HepG2 (cell line): ENCODE results near the gene TXNRD2. TPM values are rescaled to one million over a fixed set of nuclear protein-coding genes. Genes with fewer than 3 reads are reported as not detected.

Source experiments
- ASH2L ChIP-seq: fragments of 300-600, 200-600 bp; sonication (generic); IDR thresholded peaks from 2 replicates; pipeline ENCODE4 v1.7.0; 2017; ENCODE audit warnings: low read depth, mild to moderate bottlenecking, moderate library complexity, mixed read lengths, low read length; ENCODE audit not compliant: insufficient read length
- CCDC6 ChIP-seq: sonication (generic); formaldehyde crosslinking; IDR thresholded peaks from 2 replicates; pipeline ENCODE4 v1.8.1; 2022; ENCODE audit warnings: mild to moderate bottlenecking, missing genetic modification reagents, moderate library complexity
- ELF1 ChIP-seq: sonication (generic); formaldehyde crosslinking; IDR thresholded peaks from 2 replicates; pipeline ENCODE4 v1.4.0; 2020; ENCODE audit warnings: missing genetic modification reagents
- HNRNPL ChIP-seq: fragments of 200-400 bp; formaldehyde crosslinking; IDR thresholded peaks from 2 replicates; pipeline ENCODE4 v1.6.1; 2017; ENCODE audit warnings: mild to moderate bottlenecking, low read depth, low read length
- IRF2 ChIP-seq: IDR thresholded peaks from 2 replicates; pipeline ENCODE4 v1.6.1; 2018; ENCODE audit warnings: missing genetic modification reagents, missing compliant biosample characterization
- MIXL1 ChIP-seq: IDR thresholded peaks from 2 replicates; pipeline ENCODE4 v1.6.1; 2016
- SMAD1 ChIP-seq: sonication (generic); formaldehyde crosslinking; IDR thresholded peaks from 2 replicates; pipeline ENCODE4 v1.4.0; 2020; ENCODE audit warnings: missing genetic modification reagents, low read depth, mild to moderate bottlenecking, borderline replicate concordance
- SUZ12 ChIP-seq: fragments of 150-350 bp; IDR thresholded peaks from 2 replicates; pipeline ENCODE4 v1.6.1; 2014; ENCODE audit warnings: low read depth, low read length
- TCF7 ChIP-seq: sonication (generic); IDR thresholded peaks from 2 replicates; pipeline ENCODE4 v1.6.1; 2016; ENCODE audit warnings: antibody characterized with exemption, low read depth
- TOPORS ChIP-seq: sonication (generic); formaldehyde crosslinking; IDR thresholded peaks from 2 replicates; pipeline ENCODE4 v1.8.0; 2023; ENCODE audit warnings: mild to moderate bottlenecking, missing genetic modification reagents
- ZBTB38 ChIP-seq: sonication (generic); formaldehyde crosslinking; IDR thresholded peaks from 2 replicates; pipeline ENCODE4 v1.5.1; 2020; ENCODE audit warnings: mild to moderate bottlenecking, missing genetic modification reagents
- ZBTB4 ChIP-seq: sonication (generic); formaldehyde crosslinking; IDR thresholded peaks from 2 replicates; pipeline ENCODE4 v1.4.0; 2020; ENCODE audit warnings: missing genetic modification reagents, mild to moderate bottlenecking, borderline replicate concordance
- ZBTB8A ChIP-seq: sonication (generic); formaldehyde crosslinking; IDR thresholded peaks from 2 replicates; pipeline ENCODE4 v1.4.0; 2020; ENCODE audit warnings: mild to moderate bottlenecking, low read depth, missing genetic modification reagents, borderline replicate concordance
- ZFP1 ChIP-seq: IDR thresholded peaks from 2 replicates; pipeline ENCODE4 v1.6.1; 2016
- ZHX1 ChIP-seq: sonication (generic); formaldehyde crosslinking; IDR thresholded peaks from 2 replicates; pipeline ENCODE4 v1.8.1; 2022; ENCODE audit warnings: low read depth, mild to moderate bottlenecking, missing genetic modification reagents
- ZNF557 ChIP-seq: sonication (generic); formaldehyde crosslinking; IDR thresholded peaks from 2 replicates; pipeline ENCODE4 v1.4.0; 2020; ENCODE audit warnings: missing genetic modification reagents
- ZNF558 ChIP-seq: sonication (generic); formaldehyde crosslinking; IDR thresholded peaks from 2 replicates; pipeline ENCODE4 v1.9.0; 2022; ENCODE audit warnings: mild to moderate bottlenecking, missing genetic modification reagents, borderline replicate concordance
- ZNF768 ChIP-seq: sonication (generic); formaldehyde crosslinking; IDR thresholded peaks from 2 replicates; pipeline ENCODE4 v1.4.0; 2020; ENCODE audit warnings: missing genetic modification reagents
- polyA plus RNA-seq, 8 experiments: library from polyadenylated mRNA; depleted of rRNA in 3 of 8; stranded (reverse) in 7 of 8; unstranded in 1 of 8; fragments of >200 nt; fragmentation: Illumina TruSeq in 4 of 8; extraction: Trizol in 4 of 8; gene quantifications; 2 replicates each; pipeline versions ENCODE4 v1.2.1 to v1.2.3, GENCODE V29; 2011 to 2016; ENCODE audit warnings: low read depth in 4 of 8, missing spikeins in 1 of 8, mixed read lengths in 1 of 8; ENCODE audit not compliant: insufficient read depth in 1 of 8
- total RNA-seq, 5 experiments: library from RNA; depleted of rRNA; stranded (reverse); fragments of >200 nt; fragmentation: Illumina TruSeq; extraction: Trizol; gene quantifications; 2 replicates each; pipeline ENCODE4 v1.2.3, GENCODE V29; 2016; ENCODE audit warnings: low read depth in 1 of 5
- TF ChIP-seq, protein P1 (sequence below): sonication (generic); formaldehyde crosslinking; IDR thresholded peaks from 2 replicates; pipeline ENCODE4 v1.4.0; 2020; ENCODE audit warnings: mild to moderate bottlenecking, missing genetic modification reagents
- TF ChIP-seq, protein P2 (sequence below): IDR thresholded peaks from 2 replicates; pipeline ENCODE4 v1.6.1; 2018; ENCODE audit warnings: missing genetic modification reagents, mild to moderate bottlenecking, missing compliant biosample characterization

TXNRD2 gene
- total and polyA plus RNA-seq, 2 of the 13 experiments (the other 11 are each of a cell fraction or from before 2014, with no cell fraction given) = 17.5 to 18.6 TPM

DNA sequence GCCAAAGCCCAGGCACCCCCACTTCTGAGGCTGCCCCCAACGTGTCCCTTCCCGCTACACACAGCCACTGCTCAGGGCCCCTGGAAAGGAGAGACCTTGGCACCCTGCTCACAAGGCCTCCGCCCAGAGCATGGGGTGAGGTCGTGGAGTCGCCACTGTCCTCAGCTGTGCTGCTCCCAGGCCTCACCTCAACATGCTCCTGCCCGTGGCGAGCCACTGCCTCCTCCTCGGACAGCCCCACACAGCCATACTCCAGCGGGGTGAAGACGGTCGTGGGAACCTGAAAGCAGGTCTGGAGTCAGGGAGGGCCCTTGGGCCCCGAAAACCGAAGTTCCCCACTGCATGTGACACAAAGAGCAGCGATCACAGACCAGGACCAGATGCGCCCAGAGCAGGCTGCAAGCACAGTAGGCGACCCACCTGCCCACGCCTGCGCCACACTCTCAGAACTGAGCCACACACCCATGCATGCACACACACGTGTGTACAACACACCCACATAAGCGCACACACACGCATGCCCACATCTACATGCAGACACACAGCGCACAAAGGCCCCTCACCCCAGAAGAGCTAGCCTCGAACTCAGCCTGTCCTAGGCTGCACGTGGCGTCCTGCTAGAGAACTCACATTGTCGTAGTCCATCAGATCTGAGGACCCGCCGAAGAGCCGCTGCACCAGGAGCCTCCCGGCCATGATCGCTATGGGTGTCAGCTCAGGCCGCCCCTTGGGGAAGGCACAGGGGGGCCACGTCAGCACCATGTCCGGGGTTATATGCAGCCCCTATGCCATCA, 61.4 kb downstream of the TXNRD2 start (continued):
- no peak for TF ChIP-seq ZHX1 (CRISPR knock-in tag)
- no peak for TF ChIP-seq IRF2
- TF ChIP-seq ZBTB38 = peak; percentile 75
- no peak for TF ChIP-seq ZNF558 (CRISPR knock-in tag)
- TF ChIP-seq ZBTB4 (CRISPR knock-in tag) = no peak
- TF ChIP-seq TCF7 = no peak
- TF ChIP-seq CCDC6 (CRISPR knock-in tag) = no peak
- TF ChIP-seq ELF1 (CRISPR knock-in tag) = no peak
- TF ChIP-seq SMAD1 (CRISPR knock-in tag) = no peak
- TF ChIP-seq ZNF768 = peak; percentile 13; the same call in 1 of the 2 replicates
- no peak for TF ChIP-seq ZFP1 (CRISPR knock-in tag)
- no peak for TF ChIP-seq TOPORS
- TF ChIP-seq SUZ12 = no peak
- TF ChIP-seq ZNF557 (CRISPR knock-in tag) = no peak
- TF ChIP-seq, protein P1, sequence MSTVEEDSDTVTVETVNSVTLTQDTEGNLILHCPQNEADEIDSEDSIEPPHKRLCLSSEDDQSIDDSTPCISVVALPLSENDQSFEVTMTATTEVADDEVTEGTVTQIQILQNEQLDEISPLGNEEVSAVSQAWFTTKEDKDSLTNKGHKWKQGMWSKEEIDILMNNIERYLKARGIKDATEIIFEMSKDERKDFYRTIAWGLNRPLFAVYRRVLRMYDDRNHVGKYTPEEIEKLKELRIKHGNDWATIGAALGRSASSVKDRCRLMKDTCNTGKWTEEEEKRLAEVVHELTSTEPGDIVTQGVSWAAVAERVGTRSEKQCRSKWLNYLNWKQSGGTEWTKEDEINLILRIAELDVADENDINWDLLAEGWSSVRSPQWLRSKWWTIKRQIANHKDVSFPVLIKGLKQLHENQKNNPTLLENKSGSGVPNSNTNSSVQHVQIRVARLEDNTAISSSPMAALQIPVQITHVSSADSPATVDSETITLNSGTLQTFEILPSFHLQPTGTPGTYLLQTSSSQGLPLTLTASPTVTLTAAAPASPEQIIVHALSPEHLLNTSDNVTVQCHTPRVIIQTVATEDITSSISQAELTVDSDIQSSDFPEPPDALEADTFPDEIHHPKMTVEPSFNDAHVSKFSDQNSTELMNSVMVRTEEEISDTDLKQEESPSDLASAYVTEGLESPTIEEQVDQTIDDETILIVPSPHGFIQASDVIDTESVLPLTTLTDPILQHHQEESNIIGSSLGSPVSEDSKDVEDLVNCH (CRISPR knock-in tag) = no peak
- 0 out of 2 replicates have a peak, but pooled peaks have one; percentile 3 for TF ChIP-seq HNRNPL
- TF ChIP-seq, protein P2, sequence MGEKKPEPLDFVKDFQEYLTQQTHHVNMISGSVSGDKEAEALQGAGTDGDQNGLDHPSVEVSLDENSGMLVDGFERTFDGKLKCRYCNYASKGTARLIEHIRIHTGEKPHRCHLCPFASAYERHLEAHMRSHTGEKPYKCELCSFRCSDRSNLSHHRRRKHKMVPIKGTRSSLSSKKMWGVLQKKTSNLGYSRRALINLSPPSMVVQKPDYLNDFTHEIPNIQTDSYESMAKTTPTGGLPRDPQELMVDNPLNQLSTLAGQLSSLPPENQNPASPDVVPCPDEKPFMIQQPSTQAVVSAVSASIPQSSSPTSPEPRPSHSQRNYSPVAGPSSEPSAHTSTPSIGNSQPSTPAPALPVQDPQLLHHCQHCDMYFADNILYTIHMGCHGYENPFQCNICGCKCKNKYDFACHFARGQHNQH (CRISPR knock-in tag) = no peak
- no peak for TF ChIP-seq ZBTB8A (CRISPR knock-in tag)
- no peak for TF ChIP-seq MIXL1 (CRISPR knock-in tag)
- TF ChIP-seq ASH2L = no peak
